Type B pancreatic cell (in vitro differentiated cells): ENCODE results near the gene RPS6KL1. TPM values are rescaled to one million over a fixed set of nuclear protein-coding genes. Genes with fewer than 3 reads are reported as not detected.

Experiments
- DNase-seq: peaks from one replicate; pipeline ENCODE4 v3.0.0; 2021; ENCODE audit warnings: mixed read lengths; ENCODE audit not compliant: unreplicated experiment; ENCODE audit errors: extremely low spot score
- H3K27ac Mint-ChIP-seq: 2 replicates; pipeline ENCODE4 v1.8.0; 2021; ENCODE audit warnings: mild to moderate bottlenecking, mixed read lengths
- H3K27me3 Mint-ChIP-seq: 2 replicates; pipeline ENCODE4 v1.8.0; 2021; ENCODE audit warnings: mixed read lengths
- H3K36me3 Mint-ChIP-seq: 2 replicates; pipeline ENCODE4 v1.8.0; 2021; ENCODE audit warnings: mixed read lengths
- H3K4me1 Mint-ChIP-seq: one replicate; pipeline ENCODE4 v1.8.0; 2021; ENCODE audit warnings: mixed read lengths; ENCODE audit not compliant: unreplicated experiment
- H3K4me3 Mint-ChIP-seq: 2 replicates; pipeline ENCODE4 v1.8.0; 2021; ENCODE audit warnings: mild to moderate bottlenecking, mixed read lengths
- H3K9me3 Mint-ChIP-seq: 2 replicates; pipeline ENCODE4 v1.8.0; 2021; ENCODE audit warnings: mixed read lengths
- CTCF ChIP-seq: fragments of 200-600 bp; sonication (generic); conservative IDR thresholded peaks from 2 replicates; pipeline ENCODE4 v1.5.0; 2021; ENCODE audit warnings: antibody characterized with exemption, mild to moderate bottlenecking
- total RNA-seq: library from RNA; stranded (reverse); gene quantifications from 2 replicates; pipeline ENCODE4 v1.2.1, GENCODE V29; 2021; ENCODE audit warnings: low replicate concordance

RPS6KL1 gene
- total RNA-seq, 1 donor from 2014 or later, result 7.5 TPM

GRCh38 chr14:74855945-74856344, 67.1 kb downstream of the RPS6KL1 start:
- H3K4me3 Mint-ChIP-seq, result no peak overlapping the region

GRCh38 chr14:74855021-74855420, 68.0 kb downstream of the RPS6KL1 start:
- H3K27ac Mint-ChIP-seq, result no peak overlapping the region

More at GRCh38 chr14:74855945-74856344, 67.1 kb downstream of the RPS6KL1 start:
- Mint-ChIP-seq H3K27me3 (no peaks in the 10 kb centered on the region), H3K36me3 (no peaks in the 10 kb centered on the region), H3K27ac (no peak overlapping the region), H3K9me3 (no peaks in the 10 kb centered on the region), H3K4me1 (peaks cover 18% of the 10 kb centered on the region)
- DNase-seq, result no peak
- no peak for TF ChIP-seq CTCF

More at GRCh38 chr14:74855021-74855420, 68.0 kb downstream of the RPS6KL1 start:
- peaks cover 18% of the 10 kb centered on the region for H3K4me1 Mint-ChIP-seq
- H3K9me3 Mint-ChIP-seq, result no peaks in the 10 kb centered on the region
- H3K27me3 Mint-ChIP-seq, result no peaks in the 10 kb centered on the region
- no peak for DNase-seq
- TF ChIP-seq CTCF, result no peak
- H3K4me3 Mint-ChIP-seq, result no peak overlapping the region
- H3K36me3 Mint-ChIP-seq, result no peaks in the 10 kb centered on the region

Other genes with a start within 250 kb of the RPS6KL1 start
- 41.5 and 41.6 TPM in 2 replicates for gene AREL1, start 210.2 kb downstream of the RPS6KL1 start, total RNA-seq
- gene FCF1, start 210.1 kb downstream of the RPS6KL1 start, total RNA-seq, result 44.6 and 48.0 TPM in 2 replicates
- gene YLPM1, start 159.9 kb downstream of the RPS6KL1 start, total RNA-seq, result 65.4 and 90.4 TPM in 2 replicates
- not detected in 2 replicates for gene PROX2, start 47.1 kb downstream of the RPS6KL1 start, total RNA-seq
- 97.2 and 114 TPM in 2 replicates for gene DLST, start 41.3 kb downstream of the RPS6KL1 start, total RNA-seq
- 8.4 and 16.8 TPM in 2 replicates for gene PGF, start 32.3 kb upstream of the RPS6KL1 start, total RNA-seq
- 36.5 and 45.0 TPM in 2 replicates for gene EIF2B2, start 79.7 kb upstream of the RPS6KL1 start, total RNA-seq
- 19.3 and 28.5 TPM in 2 replicates for gene MLH3, start 128.2 kb upstream of the RPS6KL1 start, total RNA-seq
- gene ACYP1, start 140.8 kb upstream of the RPS6KL1 start, total RNA-seq, result 12.9 and 20.7 TPM in 2 replicates
- gene ZC2HC1C, start 146.4 kb upstream of the RPS6KL1 start, total RNA-seq, result 3.7 and 4.7 TPM in 2 replicates
- 81.3 and 117 TPM in 2 replicates for gene NEK9, start 203.8 kb upstream of the RPS6KL1 start, total RNA-seq